ENCODE data around the gene PPP1R1A. TPM values are rescaled to one million over a fixed set of nuclear protein-coding genes. Genes with fewer than 3 reads are reported as not detected.

Gene PPP1R1A
- total and polyA plus RNA-seq, 9 of the 15 experiments (the other 6 are each of a cell fraction or from before 2014, with no cell fraction given): not detected

- TF ChIP-seq ZNF263 (CRISPR knock-in tag; IDR thresholded peaks at IDR 0.05; ENCODE audit: borderline replicate concordance) (no peak), ZNF584 (CRISPR knock-in tag; IDR thresholded peaks at IDR 0.05; ENCODE audit: low read depth) (no peak), KDM4B (IDR thresholded peaks at IDR 0.05; ENCODE audit: borderline replicate concordance in 2 of 2, low read depth in 1 of 2) (no peak), BCLAF1 (IDR thresholded peaks at IDR 0.05; ENCODE audit: borderline replicate concordance in 1 of 2, control insufficient read depth in 1 of 2, low read depth in 2 of 2, low read length in 1 of 2) (no peak)
Measured at GRCh38 chr12:54583726-54584125, 4.7 kb downstream of the PPP1R1A start (continued).

GRCh38 chr12:54581412-54581811 lies 7.0 kb downstream of the PPP1R1A start:
- H2AFZ ChIP-seq (ENCODE audit: low read depth, low read length): no peak overlapping the region
- in situ Hi-C loops (cut with MboI) (no loop called here), intact Hi-C loops (cut with micrococcal nuclease) (no loop called here)
- ChIA-PET CTCF (ENCODE audit: low intra/inter-chr PET ratio) (no interaction called here), POLR2A (no interaction called here)
- H3K36me3 ChIP-seq (ENCODE audit: control insufficient read depth, insufficient read depth, low read length): no peaks in the 10 kb centered on the region
- H3K4me1 ChIP-seq (replicated peaks in 1 of 2; ENCODE audit: control insufficient read depth in 2 of 2, insufficient read depth in 2 of 2, low read length in 2 of 2): no peaks in the 10 kb centered on the region; a peak in 1 of 5 replicates
- 12% methylated on average over 6 of the region's 6 CpGs for WGBS (ENCODE audit: insufficient coverage, low coverage, missing lambda C conversion rate)
- 0 out of 2 replicates have a peak, but pooled peaks cover 19% of the 10 kb centered on the region for H4K20me1 ChIP-seq (replicated peaks; ENCODE audit: control insufficient read depth, insufficient read depth, low read length)
- no peak overlapping the region for H3K9ac ChIP-seq (ENCODE audit: insufficient read depth in 1 of 2, low read depth in 2 of 2, low read length in 2 of 2)
- H3K79me2 ChIP-seq (ENCODE audit: control insufficient read depth, insufficient read depth, low read length): no peaks in the 10 kb centered on the region
- ATAC-seq (no peak), DNase-seq (ENCODE audit: extremely low read depth in 1 of 4, low spot score in 3 of 4) (no peak), FAIRE-seq (no peak)
- no peaks in the 10 kb centered on the region for H3K9me1 ChIP-seq (ENCODE audit: control insufficient read depth, insufficient read depth, low read length)
- H3K4me3 ChIP-seq: no peak overlapping the region
- H3K27me3 ChIP-seq (ENCODE audit: control insufficient read depth in 2 of 2, insufficient read depth in 2 of 2, low read length in 2 of 2): peaks cover 16 to 45% of the 10 kb centered on the region in 2 experiments; a peak in 4 of 5 replicates
- no TSS peak for BruUV-seq (replicated peaks)
- no peaks in the 10 kb centered on the region for H3K9me3 ChIP-seq (replicated peaks; ENCODE audit: control insufficient read depth, insufficient read depth, low read depth, low read length)
- no peak overlapping the region for H3K27ac ChIP-seq (ENCODE audit: extremely low read depth, low read depth, low read length)
- H3K4me2 ChIP-seq (ENCODE audit: insufficient read depth, low read length): no peak overlapping the region
- TF ChIP-seq KDM2B (CRISPR knock-in tag; IDR thresholded peaks at IDR 0.05) (no peak), JUN (IDR thresholded peaks at IDR 0.05; ENCODE audit: borderline replicate concordance, low read depth, low read length) (no peak), JUN (CRISPR knock-in tag; IDR thresholded peaks at IDR 0.05; ENCODE audit: borderline replicate concordance) (no peak), ZNF217 (CRISPR knock-in tag; IDR thresholded peaks at IDR 0.05) (no peak), RBM15 (IDR thresholded peaks at IDR 0.05; ENCODE audit: insufficient read depth, low read length) (no peak), ZNF280B (CRISPR knock-in tag; IDR thresholded peaks at IDR 0.05) (no peak), BMI1 (IDR thresholded peaks at IDR 0.05; ENCODE audit: low read length) (no peak), TEAD4 (IDR thresholded peaks at IDR 0.05; ENCODE audit: low read length) (no peak), TEAD4 (CRISPR knock-in tag; IDR thresholded peaks at IDR 0.05; ENCODE audit: borderline replicate concordance) (no peak), ETV5 (CRISPR knock-in tag; IDR thresholded peaks at IDR 0.05; ENCODE audit: low read depth) (no peak), ZNF766 (CRISPR knock-in tag; conservative IDR thresholded peaks at IDR 0.05) (no peak), COPS2 (conservative IDR thresholded peaks at IDR 0.05) (no peak), NRF1 (conservative IDR thresholded peaks at IDR 0.05 in 1 of 2, IDR thresholded peaks at IDR 0.05 in 1 of 2) (no peak), EP300 (IDR thresholded peaks at IDR 0.05; ENCODE audit: low read length) (no peak)
